Peyer's patch (tissue), 4 donors: ENCODE measurements around the gene AGAP1. TPM values are rescaled to one million over a fixed set of nuclear protein-coding genes. Genes with fewer than 3 reads are reported as not detected.

Source experiments
- DNase-seq, 3 donors: peaks; one replicate each; pipeline ENCODE4 v3.0.0-alpha.2; 2017 to 2019
- H3K27ac ChIP-seq, 4 donors: fragments of 200-600 bp; sonication (generic); one replicate each; pipeline ENCODE4 v1.5.1; 2016 to 2019
- H3K27me3 ChIP-seq, 2 donors: fragments of 200-600 bp; sonication (generic); one replicate each; pipeline ENCODE4 v1.5.1; 2019
- H3K36me3 ChIP-seq, 3 donors: fragments of 200-600 bp; sonication (generic); one replicate each; pipeline ENCODE4 v1.5.1; 2016 to 2019
- H3K4me1 ChIP-seq, 4 donors: fragments of 200-600 bp; sonication (generic); one replicate each; pipeline ENCODE4 v1.5.1; 2016 to 2019
- H3K4me3 ChIP-seq, 4 donors: fragments of 200-600 bp; sonication (generic); 1 replicate in 3 of 4; 2 replicates in 1 of 4; pipeline ENCODE4 v1.5.1; 2016 to 2019; ENCODE audit warnings: mild to moderate bottlenecking in 1 of 4
- H3K9me3 ChIP-seq, 4 donors: fragments of 200-600 bp; sonication (generic); one replicate each; pipeline ENCODE4 v1.5.1; 2016 to 2019; ENCODE audit warnings: mild to moderate bottlenecking in 1 of 4
- POLR2A ChIP-seq, 2 donors: fragments of 450-650 bp; IDR thresholded peaks; one replicate each; pipeline ENCODE4 v1.5.1; 2017; ENCODE audit warnings: antibody characterized with exemption in 2 of 2, mild to moderate bottlenecking in 2 of 2, moderate library complexity in 2 of 2
- total RNA-seq, 4 donors: library from RNA; depleted of rRNA; stranded (reverse); fragments of >200 nt; gene quantifications; one replicate each; pipeline ENCODE4 v1.1.0, GENCODE V29; 2016
- TF ChIP-seq, protein P1 (sequence below), 6 experiments: fragments of 450-650 bp in 4 of 6; fragments of 200-600 bp in 2 of 6; sonication (generic) in 1 of 6; IDR thresholded peaks; one replicate each; pipeline ENCODE4 v1.5.1; 2017 to 2019; ENCODE audit warnings: antibody characterized with exemption in 6 of 6, mild to moderate bottlenecking in 3 of 6, moderate library complexity in 1 of 6

The AGAP1 gene
- total RNA-seq, 4 donors from 2014 or later = 55.7 to 79.1 (median 66.9) TPM

DNA sequence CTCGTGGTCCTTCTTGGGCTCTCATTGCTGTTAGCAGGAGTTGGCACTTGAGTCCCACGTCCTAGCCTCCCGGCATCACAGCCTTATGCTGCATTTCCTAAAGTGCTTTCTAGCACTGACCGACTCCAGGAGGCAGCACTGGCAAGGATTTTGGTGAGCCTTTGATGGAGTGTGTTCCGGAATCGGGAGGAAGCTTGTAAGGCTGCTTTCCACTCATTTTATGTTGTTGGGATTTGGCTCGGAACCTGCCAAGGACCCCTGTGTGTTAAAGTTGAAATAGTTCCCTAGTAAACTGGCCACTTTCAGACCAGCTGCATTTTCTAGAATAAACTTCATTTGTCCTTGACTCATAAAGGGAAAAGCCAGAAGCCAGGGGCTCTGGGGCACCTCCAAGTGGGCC is 88.9 kb downstream of the AGAP1 start:
- no peak for DNase-seq
- Histone ChIP-seq H3K9me3 (no peaks in the 10 kb centered on the region), H3K4me1 (peaks cover 0 to 18% (median 0%) of the 10 kb centered on the region in 4 donors), H3K27ac (peak overlapping the region in 1 of 4 donors; percentile 55), H3K4me3 (no peak overlapping the region), H3K27me3 (no peaks in the 10 kb centered on the region), H3K36me3 (no peaks in the 10 kb centered on the region)
- TF ChIP-seq POLR2A (IDR thresholded peaks at IDR 0.05) = no peak
- TF ChIP-seq, protein P1, sequence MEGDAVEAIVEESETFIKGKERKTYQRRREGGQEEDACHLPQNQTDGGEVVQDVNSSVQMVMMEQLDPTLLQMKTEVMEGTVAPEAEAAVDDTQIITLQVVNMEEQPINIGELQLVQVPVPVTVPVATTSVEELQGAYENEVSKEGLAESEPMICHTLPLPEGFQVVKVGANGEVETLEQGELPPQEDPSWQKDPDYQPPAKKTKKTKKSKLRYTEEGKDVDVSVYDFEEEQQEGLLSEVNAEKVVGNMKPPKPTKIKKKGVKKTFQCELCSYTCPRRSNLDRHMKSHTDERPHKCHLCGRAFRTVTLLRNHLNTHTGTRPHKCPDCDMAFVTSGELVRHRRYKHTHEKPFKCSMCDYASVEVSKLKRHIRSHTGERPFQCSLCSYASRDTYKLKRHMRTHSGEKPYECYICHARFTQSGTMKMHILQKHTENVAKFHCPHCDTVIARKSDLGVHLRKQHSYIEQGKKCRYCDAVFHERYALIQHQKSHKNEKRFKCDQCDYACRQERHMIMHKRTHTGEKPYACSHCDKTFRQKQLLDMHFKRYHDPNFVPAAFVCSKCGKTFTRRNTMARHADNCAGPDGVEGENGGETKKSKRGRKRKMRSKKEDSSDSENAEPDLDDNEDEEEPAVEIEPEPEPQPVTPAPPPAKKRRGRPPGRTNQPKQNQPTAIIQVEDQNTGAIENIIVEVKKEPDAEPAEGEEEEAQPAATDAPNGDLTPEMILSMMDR (IDR thresholded peaks at IDR 0.05) = no peak

DNA sequence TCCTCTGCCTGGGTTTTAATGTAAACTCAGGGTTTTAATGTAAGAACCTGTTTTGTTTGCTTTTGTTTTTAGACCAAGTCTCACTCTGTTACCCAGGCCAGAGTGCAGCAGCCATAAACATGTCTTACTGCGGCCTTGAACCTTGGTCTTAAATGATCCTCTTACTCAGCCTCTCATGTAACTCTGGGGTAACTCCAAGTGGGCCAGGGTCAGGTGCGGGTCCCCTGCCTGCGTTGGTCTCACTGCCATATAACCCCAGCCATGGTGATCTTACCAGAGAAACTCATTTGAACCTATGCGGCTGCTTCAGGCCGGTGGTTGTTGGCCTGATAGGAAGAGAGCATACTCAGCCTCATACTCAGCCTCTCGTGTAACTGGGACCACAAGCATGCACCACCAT is 89.3 kb downstream of the AGAP1 start:
- Histone ChIP-seq H3K27ac (peak overlapping the region in 1 of 4 donors; percentile 55), H3K27me3 (no peaks in the 10 kb centered on the region), H3K4me1 (peaks cover 0 to 18% (median 0%) of the 10 kb centered on the region in 4 donors), H3K36me3 (no peaks in the 10 kb centered on the region), H3K9me3 (no peaks in the 10 kb centered on the region), H3K4me3 (no peak overlapping the region)
- TF ChIP-seq POLR2A (IDR thresholded peaks at IDR 0.05) = no peak
- TF ChIP-seq, protein P1 (IDR thresholded peaks at IDR 0.05) = no peak
- DNase-seq = peak in 1 of 3 donors; percentile 59

DNA sequence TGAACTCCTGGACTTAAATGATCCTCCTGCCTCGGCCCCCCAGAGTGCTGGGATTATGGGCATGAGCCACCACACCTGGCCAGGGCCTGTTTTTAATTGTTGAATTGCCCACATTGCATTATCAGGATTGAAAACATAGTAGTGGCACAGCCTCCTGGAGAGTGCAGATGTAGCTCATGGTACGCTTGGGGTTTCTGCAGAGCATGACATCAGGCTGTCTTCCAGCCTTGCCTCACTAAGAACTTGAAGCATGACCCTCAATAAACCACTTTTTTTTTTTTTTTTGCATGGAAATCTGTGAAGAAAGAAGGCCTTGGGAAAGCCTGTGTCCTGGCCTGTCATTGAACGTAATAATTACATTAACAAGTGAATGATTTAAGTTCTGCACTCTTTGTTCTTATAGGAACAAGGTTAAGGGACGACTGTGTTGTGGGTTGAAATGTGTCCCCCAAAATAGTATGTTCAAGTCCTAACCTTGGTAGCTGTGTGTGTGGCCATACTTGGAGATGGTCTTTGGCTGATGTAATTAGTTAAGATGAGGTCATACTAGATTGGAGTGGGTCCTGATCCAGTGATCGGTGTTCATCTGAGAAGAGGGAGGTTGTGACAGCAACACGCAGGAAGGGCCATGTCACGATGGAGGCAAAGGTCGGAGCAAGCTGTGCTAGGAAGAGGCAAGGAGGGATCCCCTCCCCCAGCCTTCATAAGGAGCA is 90.2 kb downstream of the AGAP1 start:
- H3K27me3 ChIP-seq = no peaks in the 10 kb centered on the region
- DNase-seq = no peak

DNA sequence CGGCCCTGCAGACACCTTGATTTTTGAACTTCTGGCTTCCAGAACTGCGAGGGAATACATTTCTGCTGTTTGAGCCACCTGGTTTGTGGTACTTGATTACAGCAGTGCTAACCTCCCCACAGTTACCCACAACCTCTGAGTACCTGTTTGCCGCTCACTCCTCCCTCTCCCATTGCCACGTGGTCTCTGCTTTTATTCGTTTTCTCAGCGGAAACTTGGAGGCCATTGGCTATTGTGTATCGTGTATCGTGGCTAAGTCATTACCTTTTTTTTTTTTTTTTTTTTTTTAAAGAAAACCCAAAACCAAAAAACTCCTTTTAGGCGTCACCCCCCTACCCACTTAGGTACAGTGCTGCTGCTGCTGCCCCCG is 90.8 kb downstream of the AGAP1 start:
- Histone ChIP-seq H3K27me3 (no peaks in the 10 kb centered on the region), H3K4me1 (peaks cover 0 to 18% (median 0%) of the 10 kb centered on the region in 4 donors), H3K36me3 (no peaks in the 10 kb centered on the region), H3K27ac (peak overlapping the region in 1 of 4 donors; percentile 37), H3K9me3 (no peaks in the 10 kb centered on the region), H3K4me3 (no peak overlapping the region)
- TF ChIP-seq, protein P1 (IDR thresholded peaks at IDR 0.05) = no peak
- no peak for TF ChIP-seq POLR2A (IDR thresholded peaks at IDR 0.05)
- DNase-seq = no peak

More for the DNA sequence above, 90.2 kb downstream of the AGAP1 start:
- no peak overlapping the region for H3K4me3 ChIP-seq
- no peaks in the 10 kb centered on the region for H3K9me3 ChIP-seq
- H3K4me1 ChIP-seq = peaks cover 0 to 18% (median 0%) of the 10 kb centered on the region in 4 donors
- TF ChIP-seq, protein P1 (IDR thresholded peaks at IDR 0.05) = no peak
- TF ChIP-seq POLR2A (IDR thresholded peaks at IDR 0.05) = no peak
- peak overlapping the region in 1 of 4 donors; percentile 37 for H3K27ac ChIP-seq
- H3K36me3 ChIP-seq = no peaks in the 10 kb centered on the region

DNA sequence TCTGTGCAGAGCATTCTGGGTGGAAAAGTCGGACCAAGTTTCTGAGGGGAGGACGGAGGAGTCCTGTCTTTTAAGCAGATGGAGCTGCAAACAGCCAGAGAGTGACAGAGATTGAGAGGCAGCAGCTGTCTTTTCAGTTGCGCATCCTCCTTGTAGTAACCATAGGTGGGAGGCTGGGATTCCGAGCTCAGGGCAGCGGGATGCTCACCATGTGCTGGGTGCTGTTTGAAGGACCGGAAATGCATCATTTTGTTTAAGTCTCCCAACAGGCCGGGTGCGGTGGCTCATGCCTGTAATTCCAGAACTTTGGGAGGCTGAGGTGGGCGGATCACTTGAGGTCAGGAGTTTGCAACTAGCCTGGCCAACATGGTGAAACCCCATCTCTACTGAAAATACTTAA is 93.4 kb downstream of the AGAP1 start:
- no peak for DNase-seq
- H3K27ac ChIP-seq = no peak overlapping the region
- TF ChIP-seq POLR2A (IDR thresholded peaks at IDR 0.05) = no peak
- TF ChIP-seq, protein P1 (IDR thresholded peaks at IDR 0.05) = no peak
- H3K9me3 ChIP-seq = no peaks in the 10 kb centered on the region
- H3K4me1 ChIP-seq = peaks cover 0 to 10% (median 0%) of the 10 kb centered on the region in 4 donors
- H3K27me3 ChIP-seq = no peaks in the 10 kb centered on the region
- H3K4me3 ChIP-seq = no peak overlapping the region
- no peaks in the 10 kb centered on the region for H3K36me3 ChIP-seq
